Measurements from ENCODE around the gene ECM1.

Gene ECM1

GRCh38 chr1:150513351-150513791 is 5.5 kb downstream of the ECM1 start:
- no peak for DNase-seq

- no peak for DNase-seq
Observed at GRCh38 chr1:150514260-150514659, 6.4 kb downstream of the ECM1 start.

- no peak for DNase-seq
Observed at GRCh38 chr1:150514913-150515327, 7.0 kb downstream of the ECM1 start.

- DNase-seq: peak; percentile 91
Observed at GRCh38 chr1:150515328-150516049, 7.6 kb downstream of the ECM1 start, which contains the start of gene FALEC. FALEC (plus strand) TSS chr1:150515752.

- DNase-seq: peak; percentile 8
Observed at GRCh38 chr1:150516050-150516591, 8.2 kb downstream of the ECM1 start.

GRCh38 chr1:150516616-150517015 is 8.7 kb downstream of the ECM1 start:
- DNase-seq: no peak

- DNase-seq: no peak
Observed at GRCh38 chr1:150521196-150521968, 13.5 kb downstream of the ECM1 start.

- DNase-seq: no peak
Observed at GRCh38 chr1:150525348-150525747, 17.4 kb downstream of the ECM1 start.

GRCh38 chr1:150528196-150528595 is 20.3 kb downstream of the ECM1 start:
- DNase-seq: no peak

- DNase-seq: no peak
Observed at GRCh38 chr1:150529017-150529416, 21.1 kb downstream of the ECM1 start.

- DNase-seq: no peak
Observed at GRCh38 chr1:150530491-150531159, 22.7 kb downstream of the ECM1 start.

GRCh38 chr1:150532860-150533259 is 25.0 kb downstream of the ECM1 start:
- DNase-seq: no peak

- no peak for DNase-seq
Observed at GRCh38 chr1:150534002-150534401, 26.1 kb downstream of the ECM1 start.

- DNase-seq: no peak
Observed at GRCh38 chr1:150535511-150536287, 27.8 kb downstream of the ECM1 start.

- DNase-seq: no peak
Observed at GRCh38 chr1:150536836-150537731, 29.2 kb downstream of the ECM1 start.

- no peak for DNase-seq
Observed at GRCh38 chr1:150537732-150538684, 30.1 kb downstream of the ECM1 start.

- DNase-seq: no peak
Observed at GRCh38 chr1:150543500-150544143, 35.7 kb downstream of the ECM1 start.

- no peak for DNase-seq
Observed at GRCh38 chr1:150544204-150544603, 36.3 kb downstream of the ECM1 start.

GRCh38 chr1:150545486-150546032 is 37.6 kb downstream of the ECM1 start:
- no peak for DNase-seq

All from stimulated activated CD4-positive, alpha-beta T cell treated with anti-CD3 and anti-CD28 coated beads, Interleukin-4, amount 100 ng/mL, for 24 hours (primary cell).